ENCODE data around the gene MUSK.
A peak's percentile ranks its signal among the peaks of the same experiment; 100 is the strongest.
"Not testable (repeated sequence)": the region's sequence is repeated elsewhere in the genome, so short reads cannot be mapped to it uniquely, and the experiment has no call there.

The MUSK gene

GRCh38 chr9:110695846-110696245, 27.3 kb downstream of the MUSK start:
- not testable (repeated sequence) for DNase-seq (ENCODE audit: low read depth)

- DNase-seq (ENCODE audit: low read depth): no peak
Measured at GRCh38 chr9:110700953-110701352, 32.4 kb downstream of the MUSK start.

- DNase-seq (ENCODE audit: low read depth): no peak
Measured at GRCh38 chr9:110703669-110704068, 35.1 kb downstream of the MUSK start.

- no peak for DNase-seq (ENCODE audit: low read depth)
Measured at GRCh38 chr9:110707419-110707818, 38.8 kb downstream of the MUSK start.

GRCh38 chr9:110710420-110710819, 41.8 kb downstream of the MUSK start:
- DNase-seq (ENCODE audit: low read depth): no peak

GRCh38 chr9:110712955-110713354, 44.4 kb downstream of the MUSK start:
- no peak for DNase-seq (ENCODE audit: low read depth)

- DNase-seq (ENCODE audit: low read depth): no peak
Measured at GRCh38 chr9:110714314-110714713, 45.7 kb downstream of the MUSK start.

- DNase-seq (ENCODE audit: low read depth): no peak
Measured at GRCh38 chr9:110728058-110728457, 59.5 kb downstream of the MUSK start.

GRCh38 chr9:110729641-110730040, 61.0 kb downstream of the MUSK start:
- no peak for DNase-seq (ENCODE audit: low read depth)

- DNase-seq (ENCODE audit: low read depth): no peak
Measured at GRCh38 chr9:110731437-110732028, 62.9 kb downstream of the MUSK start.

GRCh38 chr9:110738982-110739381, 70.4 kb downstream of the MUSK start:
- DNase-seq (ENCODE audit: low read depth): no peak

GRCh38 chr9:110742741-110743371, 74.3 kb downstream of the MUSK start:
- DNase-seq (ENCODE audit: low read depth): peak; percentile 54

- DNase-seq (ENCODE audit: low read depth): peak; percentile 96
Measured at GRCh38 chr9:110744715-110745384, 76.3 kb downstream of the MUSK start.

- no peak for DNase-seq (ENCODE audit: low read depth)
Measured at GRCh38 chr9:110745676-110746075, 77.1 kb downstream of the MUSK start.

GRCh38 chr9:110746211-110746930, 77.8 kb downstream of the MUSK start:
- no peak for DNase-seq (ENCODE audit: low read depth)

GRCh38 chr9:110748251-110748893, 79.8 kb downstream of the MUSK start:
- DNase-seq (ENCODE audit: low read depth): no peak

- no peak for DNase-seq (ENCODE audit: low read depth)
Measured at GRCh38 chr9:110750272-110750671, 81.7 kb downstream of the MUSK start.

- DNase-seq (ENCODE audit: low read depth): no peak
Measured at GRCh38 chr9:110751971-110752370, 83.4 kb downstream of the MUSK start.

- peak; percentile 72 for DNase-seq (ENCODE audit: low read depth)
Measured at GRCh38 chr9:110752766-110753165, 84.2 kb downstream of the MUSK start.

GRCh38 chr9:110753731-110754231, 85.2 kb downstream of the MUSK start:
- no peak for DNase-seq (ENCODE audit: low read depth)

GRCh38 chr9:110755179-110755578, 86.6 kb downstream of the MUSK start:
- DNase-seq (ENCODE audit: low read depth): no peak

- no peak for DNase-seq (ENCODE audit: low read depth)
Measured at GRCh38 chr9:110758201-110758600, 89.6 kb downstream of the MUSK start.
